Subcutaneous adipose tissue (tissue), 4 donors: Measurements from ENCODE around the gene SLC22A17. TPM values are rescaled to one million over a fixed set of nuclear protein-coding genes. Genes with fewer than 3 reads are reported as not detected.

Source experiments
- total RNA-seq, 4 donors: library from RNA; depleted of rRNA; stranded (reverse); fragments of >200 nt; gene quantifications; one replicate each; pipeline ENCODE4 v1.1.0, GENCODE V29; 2016
- TF ChIP-seq, protein P1 (sequence below): fragments of 450-650 bp; IDR thresholded peaks from one replicate; pipeline ENCODE4 v1.5.1; 2016; ENCODE audit warnings: low read depth, mild to moderate bottlenecking, control low read depth, antibody characterized with exemption, moderate library complexity

SLC22A17 gene
- total RNA-seq, 4 donors from 2014 or later: 1.8 to 5.5 (median 4.2) TPM

DNA sequence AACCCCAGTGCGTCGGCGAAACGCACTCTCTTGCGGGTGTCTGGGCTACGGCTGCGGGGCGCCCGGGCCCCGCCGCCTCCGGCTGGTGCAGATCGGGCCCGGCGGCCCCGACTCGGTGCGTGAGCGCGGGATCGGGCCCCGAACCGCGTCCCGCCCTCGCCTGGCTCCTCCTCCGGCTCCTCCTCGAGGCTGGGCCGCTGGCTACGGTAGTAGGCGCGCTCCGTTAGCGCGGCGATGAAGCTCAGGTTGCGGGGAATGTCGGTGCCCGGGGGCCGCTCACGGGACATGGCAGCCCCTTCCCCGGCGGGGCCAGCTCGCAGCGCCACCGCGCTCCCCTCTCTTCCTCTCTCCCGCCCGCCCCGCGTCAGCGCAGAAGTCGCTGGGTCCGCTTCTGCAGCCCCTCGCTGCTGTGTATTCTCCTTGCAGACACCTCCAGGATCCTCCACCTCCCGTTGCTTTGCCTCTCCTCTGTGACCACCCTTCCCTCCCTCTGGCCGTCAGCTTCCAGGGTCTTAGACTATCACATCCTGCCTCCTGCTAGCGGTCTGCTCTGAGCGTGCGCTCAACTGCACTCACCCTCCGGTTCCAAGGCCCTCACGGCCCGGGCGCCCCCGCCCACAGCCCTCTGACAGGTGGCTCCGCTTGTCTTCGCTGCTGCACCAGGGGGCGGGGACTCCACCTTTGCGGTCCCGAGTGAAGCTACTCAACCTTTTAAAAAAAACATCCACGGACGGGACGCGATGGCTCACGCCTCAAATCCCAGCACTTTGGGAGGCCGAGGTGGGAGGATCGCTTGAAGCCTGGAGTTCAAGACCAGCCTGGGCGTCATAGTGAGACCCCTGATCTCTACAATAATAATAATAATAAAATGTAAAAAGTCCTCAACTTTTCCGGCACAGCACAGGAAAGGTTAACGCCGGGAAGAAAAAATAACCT, 50.1 kb downstream of the SLC22A17 start, which contains the start of gene PPP1R3E:
TSS of gene PPP1R3E (minus strand) at position 570 of the 936 bp plus-strand sequence. CDS start at position 287, 283 bp downstream.
- TF ChIP-seq, protein P1, sequence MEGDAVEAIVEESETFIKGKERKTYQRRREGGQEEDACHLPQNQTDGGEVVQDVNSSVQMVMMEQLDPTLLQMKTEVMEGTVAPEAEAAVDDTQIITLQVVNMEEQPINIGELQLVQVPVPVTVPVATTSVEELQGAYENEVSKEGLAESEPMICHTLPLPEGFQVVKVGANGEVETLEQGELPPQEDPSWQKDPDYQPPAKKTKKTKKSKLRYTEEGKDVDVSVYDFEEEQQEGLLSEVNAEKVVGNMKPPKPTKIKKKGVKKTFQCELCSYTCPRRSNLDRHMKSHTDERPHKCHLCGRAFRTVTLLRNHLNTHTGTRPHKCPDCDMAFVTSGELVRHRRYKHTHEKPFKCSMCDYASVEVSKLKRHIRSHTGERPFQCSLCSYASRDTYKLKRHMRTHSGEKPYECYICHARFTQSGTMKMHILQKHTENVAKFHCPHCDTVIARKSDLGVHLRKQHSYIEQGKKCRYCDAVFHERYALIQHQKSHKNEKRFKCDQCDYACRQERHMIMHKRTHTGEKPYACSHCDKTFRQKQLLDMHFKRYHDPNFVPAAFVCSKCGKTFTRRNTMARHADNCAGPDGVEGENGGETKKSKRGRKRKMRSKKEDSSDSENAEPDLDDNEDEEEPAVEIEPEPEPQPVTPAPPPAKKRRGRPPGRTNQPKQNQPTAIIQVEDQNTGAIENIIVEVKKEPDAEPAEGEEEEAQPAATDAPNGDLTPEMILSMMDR: no peak

DNA sequence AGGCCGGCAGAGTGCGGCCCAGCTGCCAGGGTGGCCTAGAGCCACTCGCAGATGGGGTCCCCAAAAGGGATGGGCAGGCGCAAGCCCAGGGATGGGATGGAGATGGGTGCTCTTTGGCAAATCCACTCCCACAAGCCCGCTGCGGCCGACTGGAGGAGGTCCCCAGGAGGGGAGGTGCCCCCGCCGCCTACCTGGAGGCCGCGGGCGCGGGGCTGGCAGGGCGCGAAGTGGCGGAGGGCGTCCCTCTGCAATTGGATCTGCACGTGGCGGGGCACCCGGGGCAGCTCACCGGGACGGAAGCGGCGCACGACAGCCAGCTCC, 50.8 kb downstream of the SLC22A17 start:
- TF ChIP-seq, protein P1: no peak

GRCh38 chr14:23301288-23301968, 51.3 kb downstream of the SLC22A17 start:
- TF ChIP-seq, protein P1: no peak

- TF ChIP-seq, protein P1: no peak
Observed at GRCh38 chr14:23300687-23301223, 51.9 kb downstream of the SLC22A17 start.

DNA sequence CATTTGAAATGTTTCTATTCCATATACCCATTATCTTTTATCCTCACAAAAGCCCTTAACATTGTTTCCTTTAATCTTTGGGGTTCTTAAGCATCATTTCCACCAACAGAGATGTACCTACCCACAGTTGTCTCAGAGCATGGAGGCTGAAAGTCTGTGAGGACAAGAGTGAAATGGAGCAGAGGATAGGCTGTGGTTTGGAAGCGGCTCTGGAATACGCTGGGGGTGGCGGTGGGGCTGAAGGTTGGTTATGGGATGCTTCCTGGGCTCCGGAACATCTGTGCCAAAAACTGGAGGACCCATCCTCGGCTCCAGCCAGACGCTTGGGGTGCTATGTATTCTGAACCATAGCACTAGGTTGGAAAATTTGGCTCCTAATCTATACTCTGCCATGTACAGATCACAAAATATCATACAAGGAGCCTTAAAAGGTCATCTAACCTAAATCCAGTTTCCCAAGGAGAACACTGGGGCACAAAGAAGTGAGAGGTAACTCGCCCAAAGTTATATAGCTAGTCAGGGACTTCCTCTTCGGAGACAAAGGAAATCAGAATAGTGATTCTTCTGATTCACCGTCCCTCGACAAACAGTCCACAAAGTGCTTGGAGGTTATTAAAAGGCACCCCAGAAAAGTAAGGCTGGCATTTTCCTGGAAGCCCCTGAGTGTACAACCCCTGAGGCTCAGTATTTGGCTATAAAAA, 52.6 kb downstream of the SLC22A17 start:
- TF ChIP-seq, protein P1: no peak

- TF ChIP-seq, protein P1: no peak
Observed at GRCh38 chr14:23299211-23299957, 53.3 kb downstream of the SLC22A17 start.
